Ishikawa (cell line): ENCODE data around the gene PRAMEF20.

Experiments
- CREB1 ChIP-seq: IDR thresholded peaks from 2 replicates; pipeline ENCODE4 v1.6.1; 2012; ENCODE audit warnings: low read depth
- EP300 ChIP-seq: IDR thresholded peaks from 2 replicates; pipeline ENCODE4 v1.6.1; 2012; ENCODE audit warnings: borderline replicate concordance
- MAX ChIP-seq: IDR thresholded peaks from 2 replicates; pipeline ENCODE4 v1.6.1; 2012
- RAD21 ChIP-seq: IDR thresholded peaks from 2 replicates; pipeline ENCODE4 v1.6.1; 2012; ENCODE audit warnings: low read depth
- REST ChIP-seq: IDR thresholded peaks from 2 replicates; pipeline ENCODE4 v1.6.1; 2012; ENCODE audit warnings: low read depth, mild to moderate bottlenecking
- YY1 ChIP-seq: IDR thresholded peaks from 2 replicates; pipeline ENCODE4 v1.6.1; 2012; ENCODE audit warnings: low read depth

GRCh38 chr1:13432251-13432650 is 22.0 kb downstream of the PRAMEF20 start:
- TF ChIP-seq REST = no peak
- no peak for TF ChIP-seq MAX
- no peak for TF ChIP-seq CREB1
- no peak for TF ChIP-seq EP300
- TF ChIP-seq YY1 = no peak
- no peak for TF ChIP-seq RAD21
